T-helper 22 cell (primary cell): Measurements from ENCODE around the gene KBTBD2.
"Not testable (repeated sequence)": the region's sequence is repeated elsewhere in the genome, so short reads cannot be mapped to it uniquely, and the experiment has no call there.

Experiments used
- DNase-seq: peaks from one replicate; pipeline ENCODE4 v3.0.0-alpha.2; 2020; ENCODE audit warnings: low read depth

KBTBD2 gene

DNA sequence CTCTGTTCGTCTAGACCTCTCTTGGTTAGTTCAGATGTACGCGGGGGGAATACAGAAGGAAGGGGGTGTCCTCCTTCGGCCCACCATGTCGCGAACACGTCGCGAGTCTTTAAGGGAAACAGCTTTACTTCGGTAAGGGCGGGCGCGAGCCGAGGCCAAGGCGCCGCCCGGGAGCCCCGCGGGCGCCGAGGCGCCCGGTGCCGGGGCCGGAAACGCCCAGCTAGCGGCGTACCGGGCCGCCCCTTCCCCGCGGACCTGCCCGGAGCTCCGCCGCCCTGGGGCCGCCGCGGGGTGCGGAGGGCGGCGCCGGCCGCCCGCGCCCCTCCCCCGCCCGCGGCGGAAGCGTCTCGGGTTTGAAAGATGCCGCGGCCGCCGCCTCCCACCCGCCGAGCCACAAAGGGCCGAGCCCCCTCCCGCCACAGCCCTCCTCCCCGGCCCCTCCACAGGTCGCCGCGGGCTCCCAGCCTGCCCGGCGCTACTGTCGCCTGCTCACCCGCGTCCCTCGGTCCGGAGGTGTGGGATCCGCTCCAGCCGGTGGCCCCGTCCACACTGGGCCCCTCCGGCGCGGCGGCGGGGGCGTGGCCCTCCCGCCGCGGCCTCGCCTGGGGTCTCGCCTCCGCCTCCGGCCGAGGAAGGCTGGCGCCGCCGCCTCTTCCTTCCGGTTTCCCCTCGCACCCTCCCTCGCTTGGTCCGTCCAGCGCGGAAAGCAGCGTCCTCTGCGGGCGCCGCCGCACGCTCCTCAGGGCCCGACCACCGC, at the start of gene KBTBD2:
TSS of gene KBTBD2 (minus strand) at position 718 of the 757 bp plus-strand sequence. CDS start 12,156 bp downstream, outside the sequence.
- DNase-seq, result peak; percentile 75

- no peak for DNase-seq
These were observed 49.6 kb upstream of the KBTBD2 start for GRCh38 chr7:32941181-32941580.

GRCh38 chr7:32937344-32938174, 46.0 kb upstream of the KBTBD2 start:
- no peak for DNase-seq

DNA sequence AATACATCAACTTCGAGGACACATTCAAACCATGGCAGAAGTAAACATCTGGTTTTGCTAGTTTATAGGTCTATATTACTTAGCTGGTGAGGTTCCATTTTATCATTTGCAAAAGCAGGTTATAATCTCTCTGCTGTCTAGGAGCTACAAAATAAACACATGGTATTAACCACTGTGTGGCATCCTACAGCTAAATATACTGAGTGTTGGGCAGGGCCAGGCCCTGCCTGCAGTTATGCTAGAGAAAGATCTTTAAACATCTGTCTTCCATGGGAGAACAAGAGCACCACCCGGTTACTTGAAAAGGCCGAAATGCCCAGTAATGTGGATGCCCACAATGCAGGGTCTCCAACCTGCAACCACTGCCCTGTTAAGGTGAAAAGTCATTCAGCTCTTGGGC, 45.1 kb upstream of the KBTBD2 start:
- DNase-seq, result no peak

- DNase-seq, result no peak
These were observed 44.0 kb upstream of the KBTBD2 start for GRCh38 chr7:32935558-32935957.

DNA sequence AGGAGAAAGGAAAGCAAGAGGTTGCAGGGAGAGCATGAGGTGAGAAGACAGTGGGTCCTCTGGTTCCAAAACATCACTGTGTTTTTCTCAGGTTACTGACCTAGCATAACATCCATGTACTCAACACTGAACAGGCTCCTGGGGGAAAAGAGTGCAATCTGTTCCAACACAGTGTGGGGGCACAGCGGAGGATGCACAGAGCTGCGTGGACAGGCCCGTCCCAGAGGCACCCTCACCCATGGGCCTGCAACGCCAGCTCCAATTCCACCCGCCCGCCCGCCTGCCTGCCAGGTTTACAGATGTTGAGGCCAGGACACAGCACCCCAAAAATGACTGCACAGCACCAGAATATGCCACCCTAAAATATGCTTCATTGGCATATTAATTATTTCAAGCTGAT, 38.8 kb upstream of the KBTBD2 start:
- no peak for DNase-seq

DNA sequence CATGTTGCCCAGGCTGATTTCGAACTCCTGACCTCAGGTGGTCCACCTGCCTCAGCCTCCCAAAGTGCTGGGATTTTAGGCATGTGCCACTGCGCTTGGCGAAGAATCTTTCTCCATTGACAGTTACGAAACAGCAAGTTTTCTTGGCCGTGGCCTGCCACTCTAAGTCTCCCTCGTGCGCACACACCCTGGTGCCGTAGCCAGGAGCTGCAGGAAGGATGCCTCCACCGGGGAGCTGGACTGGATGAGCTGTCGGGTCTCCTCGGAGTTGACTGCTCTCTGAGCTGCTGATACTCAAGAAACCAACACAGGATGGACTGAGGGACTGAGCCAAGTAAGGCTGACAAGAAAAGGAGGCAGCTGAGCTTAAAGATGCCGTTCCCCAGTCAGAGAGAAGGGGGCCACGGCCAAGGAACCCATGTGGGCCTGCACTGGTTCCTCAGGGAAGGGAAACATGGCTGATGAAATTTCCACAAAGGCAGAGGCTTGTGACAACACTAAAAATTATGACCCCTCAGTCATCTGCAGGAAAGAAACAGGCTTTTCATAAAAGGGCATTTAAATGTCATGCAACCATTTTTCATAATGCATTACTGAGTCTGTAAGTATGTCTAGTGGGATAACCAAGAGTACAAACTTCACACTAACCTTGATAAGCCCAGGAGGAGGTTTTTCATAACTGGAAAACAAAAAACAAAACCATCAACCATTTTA, 38.0 kb upstream of the KBTBD2 start:
- no peak for DNase-seq

GRCh38 chr7:32928785-32929298, 37.3 kb upstream of the KBTBD2 start:
- DNase-seq, result no peak

DNA sequence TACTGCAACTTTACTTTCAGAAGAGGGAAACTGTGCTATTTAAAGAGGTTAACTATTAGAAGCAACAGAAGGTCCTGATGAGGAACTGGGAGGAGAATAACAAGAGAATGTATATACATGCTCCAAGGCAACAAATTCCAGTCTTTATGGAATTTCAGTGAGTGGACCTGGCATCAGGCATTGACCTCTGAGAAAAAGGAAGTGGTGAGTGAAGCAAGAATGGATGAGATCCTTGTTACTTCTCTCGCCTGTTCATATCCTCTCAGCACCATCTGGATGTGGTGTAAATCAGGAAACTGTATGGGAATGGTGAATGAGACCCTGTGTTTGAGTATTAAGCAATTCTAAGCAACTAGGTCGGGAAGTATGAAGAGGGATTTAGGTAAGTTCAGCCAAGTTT, 30.3 kb upstream of the KBTBD2 start:
- DNase-seq, result no peak

DNA sequence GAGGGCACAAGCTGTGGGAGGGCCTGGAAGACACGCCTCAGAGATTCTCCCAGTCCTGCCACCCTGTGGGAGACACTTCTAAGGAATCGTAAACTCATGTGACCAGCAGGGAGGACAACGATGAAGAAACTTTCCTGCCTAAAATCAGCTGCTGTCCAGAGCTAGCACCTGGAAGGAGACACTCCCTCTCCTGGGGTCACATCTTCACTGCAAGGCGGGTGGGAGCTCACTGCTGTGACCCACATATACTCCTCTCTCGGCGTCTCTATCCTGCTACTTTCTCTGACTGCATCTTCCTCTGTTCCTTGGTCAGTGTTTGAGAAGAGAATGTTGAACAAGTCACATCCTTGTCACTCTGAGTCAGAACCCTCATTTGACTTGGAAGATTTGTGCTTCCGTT, 25.4 kb upstream of the KBTBD2 start:
- not testable (repeated sequence) for DNase-seq

DNA sequence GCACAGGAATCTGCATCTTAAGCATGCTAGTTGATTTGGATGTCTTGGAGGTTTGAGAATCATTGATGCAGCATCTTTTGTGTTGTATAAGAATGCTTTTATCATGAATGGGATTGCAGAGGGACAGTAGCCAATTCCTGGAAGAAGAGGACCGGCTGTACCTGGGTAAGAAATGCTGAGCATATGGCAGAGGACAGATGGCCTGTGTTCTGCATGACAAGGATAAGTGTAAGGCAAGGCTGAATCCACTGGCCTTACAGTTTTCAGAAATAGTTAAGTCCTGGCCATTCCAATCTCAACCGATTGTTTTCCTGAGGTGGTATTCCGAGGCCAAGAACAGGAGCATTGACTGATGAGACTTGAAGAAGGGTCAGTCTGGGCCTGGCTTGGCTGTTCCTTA, 24.4 kb upstream of the KBTBD2 start:
- DNase-seq, result no peak

DNA sequence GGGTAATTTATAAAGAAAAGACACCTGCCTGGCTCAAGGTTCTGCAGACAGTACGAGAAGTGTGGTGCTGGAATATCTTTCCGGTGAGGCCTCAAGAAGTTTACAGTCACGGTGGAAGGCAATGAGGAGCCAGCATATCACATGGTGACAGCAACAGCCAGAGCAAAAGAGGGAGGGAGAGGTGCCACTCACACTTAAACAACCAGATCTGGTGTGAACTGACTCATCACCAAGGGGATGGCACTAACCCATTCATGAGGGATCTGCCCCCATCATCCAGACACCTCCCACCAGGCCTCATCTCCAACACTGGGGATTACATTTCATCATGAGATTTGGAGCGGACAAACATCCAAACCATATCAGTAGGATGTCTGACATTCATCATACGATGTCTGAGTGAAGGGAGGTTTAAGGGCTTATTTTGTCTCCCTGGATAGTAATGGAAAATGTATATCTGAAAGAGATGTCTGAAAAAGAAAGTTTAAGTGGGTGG, 23.5 kb upstream of the KBTBD2 start:
- DNase-seq, result no peak

DNA sequence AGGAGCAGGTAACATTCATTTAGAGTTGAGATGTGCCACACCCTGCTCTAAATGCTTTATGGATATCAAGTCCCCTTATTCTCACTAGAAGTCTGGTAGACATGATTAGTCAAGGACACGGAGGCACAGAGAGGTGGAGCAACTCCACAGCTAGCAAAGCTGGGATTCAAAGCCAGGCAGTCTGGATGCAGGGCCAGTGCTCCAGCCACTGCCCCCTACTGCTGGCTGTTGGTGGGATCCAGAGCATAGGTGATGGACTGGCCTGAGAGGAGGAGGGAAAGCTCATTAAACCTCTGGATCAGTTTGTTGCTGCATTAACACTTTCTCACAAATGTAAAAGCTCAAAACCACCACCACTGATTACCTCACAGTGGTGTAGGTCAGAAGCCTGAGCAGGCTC, 22.6 kb upstream of the KBTBD2 start:
- no peak for DNase-seq

- no peak for DNase-seq
These were observed 18.6 kb upstream of the KBTBD2 start for GRCh38 chr7:32910195-32910594.

DNA sequence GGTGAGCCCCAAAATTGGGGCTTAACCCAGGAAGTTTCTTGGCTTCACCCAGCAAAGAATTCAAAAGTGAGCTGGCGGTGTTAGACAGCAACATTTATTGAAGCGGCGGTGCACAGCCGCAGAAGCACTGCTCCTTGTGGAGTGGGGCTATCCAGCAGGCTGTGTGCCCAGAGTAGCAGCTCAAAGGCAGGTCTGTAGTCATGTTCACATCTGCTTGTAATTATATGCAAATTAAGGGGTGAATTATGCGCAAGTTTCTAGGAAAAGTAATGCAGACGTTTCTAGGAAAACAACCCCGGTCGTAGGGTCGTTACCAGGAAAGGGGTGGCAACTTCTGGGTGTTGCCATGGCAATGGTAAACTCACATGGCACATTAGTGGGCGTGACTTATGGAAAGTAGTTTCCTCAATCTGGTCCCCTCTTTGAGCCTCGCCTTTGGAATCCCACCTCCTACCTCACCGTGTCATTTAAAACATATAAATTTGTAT, 13.7 kb upstream of the KBTBD2 start:
- DNase-seq, result peak; percentile 73

DNA sequence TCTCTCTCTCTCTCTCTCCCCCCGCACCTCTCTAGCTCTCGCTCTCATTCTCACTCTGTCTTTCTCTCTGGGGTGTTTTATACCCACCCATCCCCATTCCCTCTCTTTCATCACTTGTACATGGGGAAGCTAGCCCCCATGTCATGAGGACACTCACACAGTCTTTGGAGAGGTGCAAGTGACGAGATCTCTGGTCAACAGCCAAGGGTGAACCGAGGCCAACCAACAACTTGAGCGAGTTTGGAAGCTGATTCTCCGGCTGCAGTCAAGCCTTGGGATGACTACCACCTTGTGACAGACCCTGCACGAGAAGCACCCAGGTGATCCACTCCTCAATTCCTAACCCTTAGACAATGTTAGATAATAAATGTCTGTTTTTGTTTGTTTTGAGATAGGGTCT, 10.1 kb upstream of the KBTBD2 start:
- DNase-seq, result no peak

GRCh38 chr7:32900433-32900995, 9.0 kb upstream of the KBTBD2 start:
- DNase-seq, result no peak

- DNase-seq, result not testable (repeated sequence)
These were observed 5.8 kb upstream of the KBTBD2 start for GRCh38 chr7:32897376-32897775.

DNA sequence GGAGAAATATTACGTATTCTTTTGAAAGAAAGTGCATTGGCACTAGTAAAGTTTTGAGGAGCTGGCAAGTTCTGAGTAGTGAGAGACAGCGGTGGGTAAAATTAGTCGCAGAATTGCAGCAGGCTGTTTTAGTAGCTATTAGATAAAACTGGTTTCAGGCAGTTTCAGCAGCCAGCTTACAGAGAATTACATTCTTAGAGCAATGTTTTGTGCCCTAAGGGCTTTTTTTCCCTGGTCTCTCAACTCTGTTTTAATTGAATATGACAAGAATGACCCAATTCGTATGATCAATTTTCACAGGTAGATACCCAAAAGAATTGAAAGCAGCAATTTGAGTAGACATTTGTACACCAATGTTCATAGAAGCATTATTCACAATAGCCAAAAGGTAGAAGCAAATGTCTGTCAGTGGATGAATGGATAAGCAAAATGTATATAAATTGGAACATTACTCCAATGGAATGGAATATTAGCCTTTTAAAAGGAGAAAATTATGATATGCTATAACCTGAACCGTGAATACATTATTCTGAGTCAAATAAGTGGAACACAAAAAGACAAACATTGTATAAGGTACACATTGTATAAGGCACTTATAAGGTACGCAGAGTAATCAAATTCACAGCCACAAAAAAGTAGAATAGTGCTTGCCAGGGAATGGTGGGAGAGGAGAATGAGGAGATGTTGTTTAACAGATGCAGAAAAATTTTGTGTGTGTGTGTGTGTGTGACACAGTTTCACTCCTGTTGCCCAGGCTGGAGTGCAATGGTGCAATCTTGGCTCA, 5.2 kb upstream of the KBTBD2 start:
- no peak for DNase-seq

GRCh38 chr7:32894171-32894570, 2.6 kb upstream of the KBTBD2 start:
- DNase-seq, result no peak

GRCh38 chr7:32893722-32894121, 2.2 kb upstream of the KBTBD2 start:
- DNase-seq, result no peak
